Mesenchymal stem cell (in vitro differentiated cells and primary cell): ENCODE results near the gene ZNF366.

Experiments used
- DNase-seq: peaks from one replicate; pipeline ENCODE4 v3.0.0-alpha.2; 2013
- H2AFZ ChIP-seq: one replicate; pipeline ENCODE4 v1.6.1; 2013; ENCODE audit warnings: low read depth, mild to moderate bottlenecking, control low read depth, inconsistent platforms, low read length, moderate library complexity
- H2AK5ac ChIP-seq: 2 replicates; pipeline ENCODE4 v1.6.1; 2013; ENCODE audit warnings: low read length, moderate library complexity, mild to moderate bottlenecking, inconsistent platforms; ENCODE audit not compliant: severe bottlenecking
- H2BK120ac ChIP-seq: one replicate; pipeline ENCODE4 v1.6.1; 2013; ENCODE audit warnings: low read depth, mild to moderate bottlenecking, inconsistent platforms, low read length, moderate library complexity
- H2BK12ac ChIP-seq, 2 experiments: one replicate each; pipeline ENCODE4 v1.6.1; 2013; ENCODE audit warnings: inconsistent platforms in 2 of 2, low read length in 2 of 2, mild to moderate bottlenecking in 2 of 2, moderate library complexity in 2 of 2, control low read depth in 1 of 2
- H2BK15ac ChIP-seq: one replicate; pipeline ENCODE4 v1.6.1; 2013; ENCODE audit warnings: mild to moderate bottlenecking, low read depth, inconsistent platforms; ENCODE audit not compliant: poor library complexity, severe bottlenecking
- H2BK5ac ChIP-seq: 2 replicates; pipeline ENCODE4 v1.6.1; 2013; ENCODE audit warnings: low read depth, mild to moderate bottlenecking, low read length, control low read depth, inconsistent platforms; ENCODE audit not compliant: poor library complexity, severe bottlenecking
- H3K14ac ChIP-seq, 2 experiments: one replicate each; pipeline ENCODE4 v1.6.1; 2013; ENCODE audit warnings: inconsistent platforms in 2 of 2, low read length in 2 of 2, control low read depth in 1 of 2, mild to moderate bottlenecking in 1 of 2, moderate library complexity in 1 of 2
- H3K18ac ChIP-seq, 2 experiments: one replicate each; pipeline ENCODE4 v1.6.1; 2013; ENCODE audit warnings: inconsistent platforms in 2 of 2, low read length in 2 of 2, control low read depth in 1 of 2, low read depth in 1 of 2, mild to moderate bottlenecking in 1 of 2
- H3K23ac ChIP-seq, 2 experiments: one replicate each; pipeline ENCODE4 v1.6.1; 2013; ENCODE audit warnings: inconsistent platforms in 2 of 2, low read length in 2 of 2, mild to moderate bottlenecking in 2 of 2, moderate library complexity in 2 of 2, control low read depth in 1 of 2
- H3K27ac ChIP-seq: 2 replicates; pipeline ENCODE4 v1.5.1; 2013; ENCODE audit warnings: mild to moderate bottlenecking, moderate library complexity, low read length, control low read depth, inconsistent platforms; ENCODE audit not compliant: poor library complexity, severe bottlenecking
- H3K27me3 ChIP-seq, 2 experiments: 2 replicates each; pipeline versions ENCODE4 v1.6.1 to v1.7.0; 2013; ENCODE audit warnings: low read length in 2 of 2, mild to moderate bottlenecking in 2 of 2, moderate library complexity in 2 of 2, control low read depth in 1 of 2, inconsistent platforms in 1 of 2; ENCODE audit not compliant: control insufficient read depth in 1 of 2, insufficient read depth in 1 of 2
- H3K36me3 ChIP-seq, 2 experiments: 2 replicates each; pipeline versions ENCODE4 v1.6.1 to v1.7.0; 2013; ENCODE audit warnings: low read length in 2 of 2, control low read depth in 1 of 2, inconsistent platforms in 1 of 2, low read depth in 1 of 2, mild to moderate bottlenecking in 1 of 2; ENCODE audit not compliant: insufficient read depth in 2 of 2, control insufficient read depth in 1 of 2
- H3K4ac ChIP-seq, 2 experiments: one replicate each; pipeline ENCODE4 v1.6.1; 2013; ENCODE audit warnings: inconsistent platforms in 2 of 2, low read length in 2 of 2, mild to moderate bottlenecking in 2 of 2, moderate library complexity in 2 of 2, control low read depth in 1 of 2, low read depth in 1 of 2
- H3K4me1 ChIP-seq: 2 replicates; pipeline ENCODE4 v1.6.1; 2013; ENCODE audit warnings: low read depth, low read length, control low read depth; ENCODE audit not compliant: control insufficient read depth, insufficient read depth
- H3K4me2 ChIP-seq: 2 replicates; pipeline ENCODE4 v1.6.1; 2013; ENCODE audit warnings: low read length, mild to moderate bottlenecking, inconsistent platforms; ENCODE audit not compliant: poor library complexity, severe bottlenecking
- H3K4me3 ChIP-seq, 2 experiments: 2 replicates each; pipeline versions ENCODE4 v1.5.1 to v1.7.0; 2013; ENCODE audit warnings: low read length in 2 of 2, mild to moderate bottlenecking in 2 of 2, control low read depth in 1 of 2, low read depth in 1 of 2; ENCODE audit not compliant: insufficient read depth in 1 of 2
- H3K79me1 ChIP-seq: replicated peaks from 2 replicates; pipeline ENCODE4 v1.6.1; 2013; ENCODE audit warnings: mild to moderate bottlenecking, control low read depth, low read length, inconsistent platforms; ENCODE audit not compliant: poor library complexity, severe bottlenecking
- H3K9ac ChIP-seq: 2 replicates; pipeline ENCODE4 v1.7.0; 2013; ENCODE audit warnings: mild to moderate bottlenecking, low read length, moderate library complexity
- H3K9me3 ChIP-seq: 2 replicates; pipeline ENCODE4 v1.7.0; 2013; ENCODE audit warnings: mild to moderate bottlenecking, low read length; ENCODE audit not compliant: control insufficient read depth
- H4K8ac ChIP-seq: one replicate; pipeline ENCODE4 v1.6.1; 2013; ENCODE audit warnings: inconsistent platforms, mild to moderate bottlenecking, low read length, moderate library complexity
- H4K91ac ChIP-seq: one replicate; pipeline ENCODE4 v1.6.1; 2013; ENCODE audit warnings: mild to moderate bottlenecking, low read length, inconsistent platforms
- WGBS: methylation state at CpG from one replicate; pipeline ENCODE4 v1.1.7; 2013; ENCODE audit warnings: mixed read lengths; 5-methylcytosine and 5-hydroxymethylcytosine counted together

ZNF366 gene

GRCh38 chr5:72474516-72474915 lies 32.7 kb downstream of the ZNF366 start:
- Histone ChIP-seq H3K4me1 (peaks cover 4% of the 10 kb centered on the region), H4K8ac (no peak overlapping the region), H3K27me3 (no peaks in the 10 kb centered on the region), H3K36me3 (no peaks in the 10 kb centered on the region), H2BK5ac (no peak overlapping the region), H3K79me1 (no peaks in the 10 kb centered on the region), H2AFZ (no peak overlapping the region), H4K91ac (no peak overlapping the region), H2BK12ac (no peak overlapping the region), H2BK120ac (no peak overlapping the region), H3K9me3 (no peaks in the 10 kb centered on the region), H3K14ac (no peak overlapping the region), H2AK5ac (no peak overlapping the region), H3K23ac (no peak overlapping the region), H3K9ac (no peak overlapping the region), H2BK15ac (no peak overlapping the region), H3K4ac (no peak overlapping the region), H3K27ac (no peak overlapping the region), H3K4me3 (no peak overlapping the region), H3K18ac (no peak overlapping the region), H3K4me2 (no peak overlapping the region)
- DNase-seq, result no peak

GRCh38 chr5:72474046-72474500 lies 33.1 kb downstream of the ZNF366 start:
- Histone ChIP-seq H3K23ac (no peak overlapping the region), H3K4me1 (peaks cover 4% of the 10 kb centered on the region), H3K27ac (no peak overlapping the region), H3K27me3 (no peaks in the 10 kb centered on the region), H2AFZ (no peak overlapping the region), H3K36me3 (no peaks in the 10 kb centered on the region), H2BK120ac (no peak overlapping the region), H3K4ac (no peak overlapping the region), H2BK12ac (no peak overlapping the region), H3K9ac (no peak overlapping the region), H2BK5ac (no peak overlapping the region), H2AK5ac (no peak overlapping the region), H4K8ac (no peak overlapping the region), H3K18ac (no peak overlapping the region), H2BK15ac (no peak overlapping the region), H3K9me3 (no peaks in the 10 kb centered on the region), H4K91ac (no peak overlapping the region), H3K79me1 (no peaks in the 10 kb centered on the region), H3K14ac (no peak overlapping the region), H3K4me3 (no peak overlapping the region), H3K4me2 (no peak overlapping the region)
- WGBS, result 63% methylated on average over 1 of the region's 1 CpG
- DNase-seq, result no peak

GRCh38 chr5:72472666-72473422 lies 34.4 kb downstream of the ZNF366 start:
- Histone ChIP-seq H2BK120ac (no peak overlapping the region), H3K27me3 (no peaks in the 10 kb centered on the region), H3K4ac (no peak overlapping the region), H3K4me2 (no peak overlapping the region), H3K27ac (no peak overlapping the region), H2AK5ac (no peak overlapping the region), H3K36me3 (no peaks in the 10 kb centered on the region), H2BK12ac (no peak overlapping the region), H2AFZ (no peak overlapping the region), H4K91ac (no peak overlapping the region), H2BK5ac (no peak overlapping the region), H3K4me3 (peak overlapping the region in 1 of 2 experiments; percentile 24), H3K18ac (no peak overlapping the region), H3K4me1 (peaks cover 4% of the 10 kb centered on the region), H3K9me3 (no peaks in the 10 kb centered on the region), H2BK15ac (no peak overlapping the region), H3K9ac (peak overlapping the region; percentile 36), H4K8ac (no peak overlapping the region), H3K23ac (no peak overlapping the region), H3K14ac (no peak overlapping the region), H3K79me1 (no peaks in the 10 kb centered on the region)
- 94% methylated on average over 5 of the region's 6 CpGs for WGBS
- DNase-seq, result no peak

- Histone ChIP-seq H3K27ac (no peak overlapping the region), H2BK15ac (no peak overlapping the region), H3K9me3 (no peaks in the 10 kb centered on the region), H3K4me3 (peak overlapping the region in 1 of 2 experiments; percentile 24), H2AFZ (no peak overlapping the region), H4K8ac (no peak overlapping the region), H3K36me3 (no peaks in the 10 kb centered on the region), H3K4me1 (peaks cover 4% of the 10 kb centered on the region), H3K27me3 (no peaks in the 10 kb centered on the region), H3K4ac (no peak overlapping the region), H3K23ac (no peak overlapping the region), H2BK12ac (no peak overlapping the region), H3K4me2 (no peak overlapping the region), H2AK5ac (no peak overlapping the region), H3K9ac (peak overlapping the region; percentile 36), H2BK120ac (no peak overlapping the region), H3K79me1 (no peaks in the 10 kb centered on the region), H2BK5ac (no peak overlapping the region), H3K14ac (no peak overlapping the region), H3K18ac (no peak overlapping the region), H4K91ac (no peak overlapping the region)
- no CpG with 5 or more reads among the region's 1 CpG for WGBS
- DNase-seq, result no peak
Observed at GRCh38 chr5:72472031-72472430, 35.2 kb downstream of the ZNF366 start.
